GM12878 (cell line): ENCODE results near the gene NPAS2. TPM values are rescaled to one million over a fixed set of nuclear protein-coding genes. Genes with fewer than 3 reads are reported as not detected.

Experiments used
- ATAC-seq: fragments of 200-7000 bp; cut with Tn5 transposase; 3 replicates; pipeline ENCODE4 v1.9.1; 2020; ENCODE audit warnings: mild to moderate bottlenecking, moderate library complexity
- BruUV-seq: library from RNA; stranded (reverse); fragments of 400-500 nt; replicated peaks from 2 replicates; lab custom pipeline; 2021; lab: Mats Ljungman, UMichigan
- CTCF ChIA-PET: fragments of 300-600 bp; sonication (Branson Sonifier 250); formaldehyde crosslinking; extraction: SDS; loops from one replicate; lab custom pipeline; 2021; ENCODE audit warnings: inconsistent platforms; lab: Yijun Ruan, JAX
- POLR2A ChIA-PET: fragments of 350-600 bp; formaldehyde crosslinking; extraction: SDS; loops from one replicate; lab custom pipeline; 2021; ENCODE audit warnings: inconsistent platforms; lab: Charles Lee
- RAD21 ChIA-PET: fragments of 300-600 bp; sonication (Branson Sonifier 250); formaldehyde crosslinking; loops from one replicate; lab custom pipeline; 2023; ENCODE audit warnings: antibody characterized with exemption; ENCODE audit not compliant: unreplicated experiment; lab: Charles Lee
- SMC1A ChIA-PET: fragments of 300-600 bp; sonication (Branson Sonifier 250); formaldehyde crosslinking; loops from one replicate; lab custom pipeline; 2023; ENCODE audit not compliant: unreplicated experiment, uncharacterized antibody; lab: Charles Lee
- DNase-seq: peaks from one replicate; pipeline ENCODE4 v3.0.0-alpha.2; 2011; ENCODE audit warnings: low read depth, low spot score
- FAIRE-seq: peaks from 3 replicates; lab custom pipeline; 2011; peaks lifted over from hg19 to GRCh38; lab: Jason Lieb, UNC
- H2AFZ ChIP-seq: 2 replicates; pipeline ENCODE4 v1.6.0; 2011; ENCODE audit warnings: low read depth, low read length, control low read depth; ENCODE audit not compliant: control insufficient read depth
- H3K27ac ChIP-seq: 2 replicates; pipeline ENCODE4 v1.5.1; 2011; ENCODE audit warnings: control low read depth; ENCODE audit not compliant: control insufficient read depth, insufficient read depth
- H3K27me3 ChIP-seq, 2 experiments: replicated peaks in 1 of 2; 2 replicates each; pipeline versions ENCODE4 v1.6.0 to v1.6.1; 2011; ENCODE audit warnings: low read length in 1 of 2; ENCODE audit not compliant: control insufficient read depth in 2 of 2, insufficient read depth in 2 of 2
- H3K36me3 ChIP-seq, 2 experiments: 2 replicates each; pipeline ENCODE4 v1.5.1; 2011; ENCODE audit warnings: low read length in 1 of 2; ENCODE audit not compliant: control insufficient read depth in 2 of 2, insufficient read depth in 2 of 2
- H3K4me1 ChIP-seq: 2 replicates; pipeline ENCODE4 v1.6.1; 2011; ENCODE audit warnings: mild to moderate bottlenecking, low read length, moderate library complexity, mixed read lengths; ENCODE audit not compliant: control insufficient read depth, insufficient read depth
- H3K4me2 ChIP-seq: 2 replicates; pipeline ENCODE4 v1.6.0; 2011; ENCODE audit warnings: control low read depth; ENCODE audit not compliant: control insufficient read depth, insufficient read depth
- H3K4me3 ChIP-seq: fragments of 200-600 bp; sonication (generic); 2 replicates; pipeline ENCODE4 v1.5.1; 2016
- H3K79me2 ChIP-seq: 2 replicates; pipeline ENCODE4 v1.6.0; 2011; ENCODE audit warnings: low read length; ENCODE audit not compliant: control insufficient read depth, insufficient read depth
- H3K9ac ChIP-seq: 2 replicates; pipeline ENCODE4 v1.8.0; 2011; ENCODE audit warnings: low read length, control low read depth, mixed read lengths; ENCODE audit not compliant: control insufficient read depth, insufficient read depth
- H3K9me3 ChIP-seq: replicated peaks from 3 replicates; pipeline ENCODE4 v1.5.1; 2011; ENCODE audit warnings: mild to moderate bottlenecking, low read length; ENCODE audit not compliant: control insufficient read depth, insufficient read depth
- H4K20me1 ChIP-seq: 2 replicates; pipeline ENCODE4 v1.6.0; 2011; ENCODE audit not compliant: control insufficient read depth, insufficient read depth
- ATF7 ChIP-seq: fragments of 450-650 bp; IDR thresholded peaks from 2 replicates; pipeline ENCODE4 v1.6.1; 2016; ENCODE audit warnings: low read depth, mild to moderate bottlenecking
- FOXM1 ChIP-seq: IDR thresholded peaks from 2 replicates; pipeline ENCODE4 v1.6.1; 2012; ENCODE audit warnings: low read depth, mild to moderate bottlenecking, inconsistent platforms, low read length, moderate library complexity
- HDGF ChIP-seq: fragments of 450-650 bp; IDR thresholded peaks from 2 replicates; pipeline ENCODE4 v1.6.1; 2016; ENCODE audit warnings: antibody characterized with exemption
- IRF4 ChIP-seq: IDR thresholded peaks from 2 replicates; pipeline ENCODE4 v1.6.1; 2011; ENCODE audit warnings: low read depth, low read length
- NBN ChIP-seq: fragments of 450-650 bp; IDR thresholded peaks from 2 replicates; pipeline ENCODE4 v1.6.1; 2016
- POLR2AphosphoS5 ChIP-seq: IDR thresholded peaks from 2 replicates; pipeline ENCODE4 v1.6.1; 2011; ENCODE audit warnings: mild to moderate bottlenecking, low read length, inconsistent platforms
- RAD21 ChIP-seq: IDR thresholded peaks from 2 replicates; pipeline ENCODE4 v1.6.1; 2011; ENCODE audit warnings: mild to moderate bottlenecking, low read depth, low read length, moderate library complexity; ENCODE audit not compliant: insufficient read depth
- SIX5 ChIP-seq: IDR thresholded peaks from 2 replicates; pipeline ENCODE4 v1.6.1; 2011; ENCODE audit warnings: mild to moderate bottlenecking, low read depth, low read length, moderate library complexity; ENCODE audit not compliant: severe bottlenecking
- SMC3 ChIP-seq: IDR thresholded peaks from 2 replicates; pipeline ENCODE4 v1.6.1; 2011; ENCODE audit warnings: low read length, improper control_type of control experiment, borderline replicate concordance
- TCF12 ChIP-seq: IDR thresholded peaks from 2 replicates; pipeline ENCODE4 v1.6.1; 2011; ENCODE audit warnings: low read depth, mild to moderate bottlenecking, low read length
- WRNIP1 ChIP-seq: IDR thresholded peaks from 2 replicates; pipeline ENCODE4 v1.6.1; 2011; ENCODE audit warnings: low read depth, low read length, improper control_type of control experiment, borderline replicate concordance
- YBX1 ChIP-seq: fragments of 450-650 bp; IDR thresholded peaks from 2 replicates; pipeline ENCODE4 v1.6.1; 2016; ENCODE audit warnings: antibody characterized with exemption
- YY1 ChIP-seq: IDR thresholded peaks from 2 replicates; pipeline ENCODE4 v1.6.1; 2011; ENCODE audit warnings: low read depth, mild to moderate bottlenecking, low read length
- WGBS: methylation state at CpG from one replicate; pipeline ENCODE4 v1.1.6; 2016; ENCODE audit warnings: low lambda C conversion rate; ENCODE audit not compliant: insufficient replicate concordance, insufficient coverage; ENCODE audit errors: missing lambda C conversion rate; 5-methylcytosine and 5-hydroxymethylcytosine counted together
- in situ Hi-C: fragments of 300-500 bp; cut with MboI; formaldehyde crosslinking; loops from 9 replicates; pipeline ENCODE4 v1.14.3; 2018; ENCODE audit warnings: mixed read lengths
- intact Hi-C: fragments of 100-400 bp; cut with micrococcal nuclease; formaldehyde crosslinking; loops from one replicate; pipeline ENCODE4 v1.14.2; 2022; ENCODE audit not compliant: unreplicated experiment
- polyA plus RNA-seq, 11 experiments: library from polyadenylated mRNA; depleted of rRNA in 4 of 11; unstranded in 6 of 11; stranded (reverse) in 5 of 11; fragments of >200 nt; fragmentation: Nextera tagmentation in 4 of 11; fragmentation: Illumina TruSeq in 1 of 11; extraction: Ambion mirVana in 4 of 11; extraction: Trizol in 1 of 11; gene quantifications; 1 replicate in 1 of 11; 2 replicates in 10 of 11; pipeline versions ENCODE4 v1.2.1 to v1.2.3, GENCODE V29; 2011 to 2016; ENCODE audit warnings: inconsistent platforms in 2 of 11, missing spikeins in 2 of 11, low read depth in 1 of 11
- total RNA-seq, 4 experiments: library from RNA; depleted of rRNA in 3 of 4; stranded (reverse); fragments of >200 nt in 3 of 4; fragmentation: Illumina TruSeq in 1 of 4; extraction: Trizol in 1 of 4; gene quantifications; 2 replicates each; pipeline versions ENCODE4 v1.2.1 to v1.2.3, GENCODE V29; 2013 to 2021
- TF ChIP-seq, protein P1 (sequence below): IDR thresholded peaks from 2 replicates; pipeline ENCODE4 v1.6.1; 2012; ENCODE audit warnings: low read depth, low read length, improper control_type of control experiment
- TF ChIP-seq, protein P2 (sequence below), 3 experiments: IDR thresholded peaks in 2 of 3; conservative IDR thresholded peaks in 1 of 3; 2 replicates each; pipeline ENCODE4 v1.5.1; 2011; ENCODE audit warnings: low read depth in 3 of 3, low read length in 3 of 3, mild to moderate bottlenecking in 3 of 3, control low read depth in 2 of 3, moderate library complexity in 2 of 3, inconsistent platforms in 1 of 3, mixed read lengths in 1 of 3; ENCODE audit not compliant: control insufficient read depth in 2 of 3, insufficient read depth in 1 of 3; ENCODE audit errors: extremely low read depth in 1 of 3
- TF ChIP-seq, protein P3 (sequence below): IDR thresholded peaks from 2 replicates; pipeline ENCODE4 v1.6.1; 2011; ENCODE audit warnings: borderline replicate concordance, low read depth, mild to moderate bottlenecking, moderate library complexity, low read length; ENCODE audit not compliant: insufficient read depth, poor library complexity, severe bottlenecking
- TF ChIP-seq, protein P4 (sequence below): fragments of 450-650 bp; IDR thresholded peaks from 2 replicates; pipeline ENCODE4 v1.6.1; 2017; ENCODE audit warnings: mild to moderate bottlenecking

NPAS2 gene
- total and polyA plus RNA-seq, 10 of the 15 experiments (the other 5 are each of a cell fraction or from before 2014, with no cell fraction given) = 0.08 TPM; not detected in 9

DNA sequence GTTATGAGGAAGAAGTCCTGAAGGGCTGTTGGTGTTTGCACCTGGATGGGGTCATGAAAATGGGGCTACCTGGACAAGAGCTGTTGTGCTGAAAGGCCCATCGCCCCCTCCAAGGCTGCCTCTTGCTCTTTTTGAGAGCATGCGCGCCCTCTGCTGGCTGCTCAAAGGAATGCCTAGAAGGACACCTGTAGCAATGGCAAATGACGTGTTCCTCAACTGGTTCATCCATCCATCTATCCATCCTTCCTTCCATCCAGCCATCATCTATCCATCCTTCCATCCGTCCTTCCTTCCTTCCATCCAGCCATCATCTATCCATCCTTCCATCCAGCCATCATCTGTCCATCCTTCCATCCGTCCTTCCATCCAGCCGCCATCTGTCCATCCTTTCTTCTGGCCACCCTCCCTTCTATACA, 165.0 kb downstream of the NPAS2 start:
- ChIA-PET CTCF (interaction anchor here (0.9 to 6.5 kb wide), 5 partner anchors 61 to 722 kb away, joined by 3 to 73 read pairs (median 3); no protein-coding TSS in a partner anchor), POLR2A (no interaction called here), SMC1A (interaction anchor here (1.2 to 1.3 kb wide), 3 partner anchors 8 to 379 kb away, joined by 3 read pairs; no protein-coding TSS in a partner anchor), RAD21 (interaction anchor here (1.2 kb wide), 1 partner anchor 378 kb away, joined by 4 read pairs; no protein-coding TSS in a partner anchor)
- H3K27me3 ChIP-seq = no peaks in the 10 kb centered on the region; a peak in 1 of 4 replicates
- H3K27ac ChIP-seq = no peak overlapping the region
- no peaks in the 10 kb centered on the region for H3K36me3 ChIP-seq
- DNase-seq (no peak), ATAC-seq (peak; percentile 93), FAIRE-seq (peak; percentile 96)
- TF ChIP-seq, protein P1, sequence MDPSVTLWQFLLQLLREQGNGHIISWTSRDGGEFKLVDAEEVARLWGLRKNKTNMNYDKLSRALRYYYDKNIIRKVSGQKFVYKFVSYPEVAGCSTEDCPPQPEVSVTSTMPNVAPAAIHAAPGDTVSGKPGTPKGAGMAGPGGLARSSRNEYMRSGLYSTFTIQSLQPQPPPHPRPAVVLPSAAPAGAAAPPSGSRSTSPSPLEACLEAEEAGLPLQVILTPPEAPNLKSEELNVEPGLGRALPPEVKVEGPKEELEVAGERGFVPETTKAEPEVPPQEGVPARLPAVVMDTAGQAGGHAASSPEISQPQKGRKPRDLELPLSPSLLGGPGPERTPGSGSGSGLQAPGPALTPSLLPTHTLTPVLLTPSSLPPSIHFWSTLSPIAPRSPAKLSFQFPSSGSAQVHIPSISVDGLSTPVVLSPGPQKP = no peak
- TF ChIP-seq YBX1 = 0 out of 2 replicates have a peak, but pooled peaks have one; percentile 64
- 0 out of 2 replicates have a peak, but pooled peaks have one; percentile 31 for TF ChIP-seq TCF12
- TF ChIP-seq, protein P2, sequence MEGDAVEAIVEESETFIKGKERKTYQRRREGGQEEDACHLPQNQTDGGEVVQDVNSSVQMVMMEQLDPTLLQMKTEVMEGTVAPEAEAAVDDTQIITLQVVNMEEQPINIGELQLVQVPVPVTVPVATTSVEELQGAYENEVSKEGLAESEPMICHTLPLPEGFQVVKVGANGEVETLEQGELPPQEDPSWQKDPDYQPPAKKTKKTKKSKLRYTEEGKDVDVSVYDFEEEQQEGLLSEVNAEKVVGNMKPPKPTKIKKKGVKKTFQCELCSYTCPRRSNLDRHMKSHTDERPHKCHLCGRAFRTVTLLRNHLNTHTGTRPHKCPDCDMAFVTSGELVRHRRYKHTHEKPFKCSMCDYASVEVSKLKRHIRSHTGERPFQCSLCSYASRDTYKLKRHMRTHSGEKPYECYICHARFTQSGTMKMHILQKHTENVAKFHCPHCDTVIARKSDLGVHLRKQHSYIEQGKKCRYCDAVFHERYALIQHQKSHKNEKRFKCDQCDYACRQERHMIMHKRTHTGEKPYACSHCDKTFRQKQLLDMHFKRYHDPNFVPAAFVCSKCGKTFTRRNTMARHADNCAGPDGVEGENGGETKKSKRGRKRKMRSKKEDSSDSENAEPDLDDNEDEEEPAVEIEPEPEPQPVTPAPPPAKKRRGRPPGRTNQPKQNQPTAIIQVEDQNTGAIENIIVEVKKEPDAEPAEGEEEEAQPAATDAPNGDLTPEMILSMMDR (IDR thresholded peaks at IDR 0.05 in 2 of 3, conservative IDR thresholded peaks at IDR 0.05 in 1 of 3; ENCODE audit: control insufficient read depth in 2 of 3, extremely low read depth in 1 of 3, insufficient read depth in 1 of 3, low read depth in 3 of 3, low read length in 3 of 3) = peak; percentile 85 to 91 (median 89)
- TF ChIP-seq YY1 = peak; percentile 74; the same call in 1 of the 2 replicates
- no peak for TF ChIP-seq SIX5
- TF ChIP-seq IRF4 = 0 out of 2 replicates have a peak, but pooled peaks have one; percentile 26
- TF ChIP-seq WRNIP1 = no peak
- TF ChIP-seq, protein P3, sequence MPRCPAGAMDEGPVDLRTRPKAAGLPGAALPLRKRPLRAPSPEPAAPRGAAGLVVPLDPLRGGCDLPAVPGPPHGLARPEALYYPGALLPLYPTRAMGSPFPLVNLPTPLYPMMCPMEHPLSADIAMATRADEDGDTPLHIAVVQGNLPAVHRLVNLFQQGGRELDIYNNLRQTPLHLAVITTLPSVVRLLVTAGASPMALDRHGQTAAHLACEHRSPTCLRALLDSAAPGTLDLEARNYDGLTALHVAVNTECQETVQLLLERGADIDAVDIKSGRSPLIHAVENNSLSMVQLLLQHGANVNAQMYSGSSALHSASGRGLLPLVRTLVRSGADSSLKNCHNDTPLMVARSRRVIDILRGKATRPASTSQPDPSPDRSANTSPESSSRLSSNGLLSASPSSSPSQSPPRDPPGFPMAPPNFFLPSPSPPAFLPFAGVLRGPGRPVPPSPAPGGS = no peak
- peak; percentile 89 for TF ChIP-seq RAD21
- TF ChIP-seq ATF7 = peak; percentile 46; the same call in 1 of the 2 replicates
- TF ChIP-seq FOXM1 = 0 out of 2 replicates have a peak, but pooled peaks have one; percentile 32
- no peak for TF ChIP-seq POLR2AphosphoS5
- 0 out of 2 replicates have a peak, but pooled peaks have one; percentile 43 for TF ChIP-seq NBN
- peak; percentile 73 for TF ChIP-seq HDGF
- peak; percentile 95 for TF ChIP-seq SMC3
- TF ChIP-seq, protein P4, sequence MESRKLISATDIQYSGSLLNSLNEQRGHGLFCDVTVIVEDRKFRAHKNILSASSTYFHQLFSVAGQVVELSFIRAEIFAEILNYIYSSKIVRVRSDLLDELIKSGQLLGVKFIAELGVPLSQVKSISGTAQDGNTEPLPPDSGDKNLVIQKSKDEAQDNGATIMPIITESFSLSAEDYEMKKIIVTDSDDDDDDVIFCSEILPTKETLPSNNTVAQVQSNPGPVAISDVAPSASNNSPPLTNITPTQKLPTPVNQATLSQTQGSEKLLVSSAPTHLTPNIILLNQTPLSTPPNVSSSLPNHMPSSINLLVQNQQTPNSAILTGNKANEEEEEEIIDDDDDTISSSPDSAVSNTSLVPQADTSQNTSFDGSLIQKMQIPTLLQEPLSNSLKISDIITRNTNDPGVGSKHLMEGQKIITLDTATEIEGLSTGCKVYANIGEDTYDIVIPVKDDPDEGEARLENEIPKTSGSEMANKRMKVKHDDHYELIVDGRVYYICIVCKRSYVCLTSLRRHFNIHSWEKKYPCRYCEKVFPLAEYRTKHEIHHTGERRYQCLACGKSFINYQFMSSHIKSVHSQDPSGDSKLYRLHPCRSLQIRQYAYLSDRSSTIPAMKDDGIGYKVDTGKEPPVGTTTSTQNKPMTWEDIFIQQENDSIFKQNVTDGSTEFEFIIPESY = no peak
- no TSS peak for BruUV-seq
- no peaks in the 10 kb centered on the region for H4K20me1 ChIP-seq
- H3K4me1 ChIP-seq = no peaks in the 10 kb centered on the region
- H2AFZ ChIP-seq = no peak overlapping the region
- intact Hi-C loops = loop anchor here (1.0 to 5.0 kb wide), 4 partner anchors 66 to 723 kb away; no protein-coding TSS in a partner anchor
- in situ Hi-C loops = loop anchor here (5.0 to 10.0 kb wide), 4 partner anchors 250 to 720 kb away; no protein-coding TSS in a partner anchor
- 27% methylated on average over 7 of the region's 7 CpGs for WGBS
- H3K9ac ChIP-seq = no peak overlapping the region
- H3K9me3 ChIP-seq = no peaks in the 10 kb centered on the region
- H3K4me2 ChIP-seq = no peak overlapping the region
- H3K79me2 ChIP-seq = no peaks in the 10 kb centered on the region
- no peak overlapping the region for H3K4me3 ChIP-seq
